Activated naive CD4-positive, alpha-beta T cell treated with anti-CD3 and anti-CD28 coated beads, Interleukin-2, amount 50 U/mL, for 24 hours (primary cell): ENCODE results near the gene TRAP1.
"Not testable (repeated sequence)": the region's sequence is repeated elsewhere in the genome, so short reads cannot be mapped to it uniquely, and the experiment has no call there.

Source experiments
- H3K27ac Mint-ChIP-seq: one replicate; pipeline ENCODE4 v1.8.0; 2021; ENCODE audit warnings: mild to moderate bottlenecking, mixed read lengths
- H3K27me3 Mint-ChIP-seq: one replicate; pipeline ENCODE4 v1.8.0; 2021; ENCODE audit warnings: mixed read lengths
- H3K36me3 Mint-ChIP-seq: one replicate; pipeline ENCODE4 v1.8.0; 2021; ENCODE audit warnings: mixed read lengths
- H3K4me1 Mint-ChIP-seq: one replicate; pipeline ENCODE4 v1.8.0; 2021; ENCODE audit warnings: mixed read lengths
- H3K4me3 Mint-ChIP-seq: one replicate; pipeline ENCODE4 v1.8.0; 2021; ENCODE audit warnings: mild to moderate bottlenecking, mixed read lengths
- H3K9me3 Mint-ChIP-seq: one replicate; pipeline ENCODE4 v1.8.0; 2021; ENCODE audit warnings: mixed read lengths

The TRAP1 gene

DNA sequence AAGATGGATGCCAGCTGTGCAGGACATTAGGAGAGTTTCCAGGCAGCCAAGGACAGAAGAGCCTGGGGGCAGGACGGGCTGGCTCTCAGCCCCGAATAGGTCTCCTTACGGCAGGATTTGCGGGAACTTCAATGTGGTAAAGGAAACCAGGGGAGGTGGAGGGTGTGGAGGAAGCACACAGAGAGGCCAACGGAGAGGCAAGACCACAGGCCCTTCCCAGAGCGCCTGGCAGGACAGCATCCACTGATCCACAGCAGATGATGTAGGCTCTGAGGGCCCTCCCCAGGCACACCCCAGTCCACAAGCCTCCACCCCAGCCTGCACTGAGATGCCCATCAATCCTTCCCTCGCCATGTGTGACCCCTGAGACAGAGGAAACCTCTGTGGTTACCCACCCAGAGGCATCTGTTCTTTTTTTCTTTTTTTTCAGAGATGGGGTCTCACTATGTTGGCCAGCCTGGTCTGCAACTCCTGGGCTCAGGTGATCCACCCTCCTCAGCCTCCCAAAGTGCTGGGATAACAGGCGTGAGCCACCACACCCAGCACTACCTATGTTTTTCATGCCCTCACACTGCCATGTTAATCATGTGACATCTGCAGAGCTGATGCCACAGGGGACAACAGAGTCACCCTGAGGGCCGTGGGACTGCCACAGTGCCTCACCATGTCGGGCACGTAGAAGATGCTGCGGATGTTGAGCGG, 43.5 kb downstream of the TRAP1 start:
- peaks cover 3% of the 10 kb centered on the region for H3K36me3 Mint-ChIP-seq

DNA sequence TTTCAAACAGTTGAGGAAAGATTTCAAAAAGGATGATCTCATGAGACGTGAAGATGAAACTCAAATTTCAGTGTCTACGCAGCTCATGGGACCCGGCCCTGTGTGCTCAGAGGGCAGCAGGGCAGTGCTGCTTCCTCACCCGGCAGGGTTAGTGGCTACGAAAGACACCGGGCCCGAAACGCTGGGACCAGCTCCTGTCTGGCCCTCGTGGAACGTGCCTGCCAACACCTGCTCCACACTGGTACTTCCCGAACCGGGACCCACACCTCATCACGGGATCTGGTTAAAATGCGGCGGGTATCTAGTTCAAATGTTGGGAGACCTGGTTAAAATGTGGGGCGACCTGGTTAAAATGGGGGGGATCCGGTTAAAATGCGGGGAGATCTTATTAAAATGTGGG, 44.1 kb downstream of the TRAP1 start:
- H3K9me3 Mint-ChIP-seq = no peaks in the 10 kb centered on the region
- H3K27me3 Mint-ChIP-seq = no peaks in the 10 kb centered on the region
- H3K4me3 Mint-ChIP-seq = no peak overlapping the region
- no peak overlapping the region for H3K27ac Mint-ChIP-seq
- no peaks in the 10 kb centered on the region for H3K4me1 Mint-ChIP-seq
- H3K36me3 Mint-ChIP-seq = peaks cover 3% of the 10 kb centered on the region

More for the DNA sequence above, 43.5 kb downstream of the TRAP1 start:
- no peaks in the 10 kb centered on the region for H3K27me3 Mint-ChIP-seq
- H3K27ac Mint-ChIP-seq = no peak overlapping the region
- no peak overlapping the region for H3K4me3 Mint-ChIP-seq
- H3K4me1 Mint-ChIP-seq = no peaks in the 10 kb centered on the region
- H3K9me3 Mint-ChIP-seq = no peaks in the 10 kb centered on the region

DNA sequence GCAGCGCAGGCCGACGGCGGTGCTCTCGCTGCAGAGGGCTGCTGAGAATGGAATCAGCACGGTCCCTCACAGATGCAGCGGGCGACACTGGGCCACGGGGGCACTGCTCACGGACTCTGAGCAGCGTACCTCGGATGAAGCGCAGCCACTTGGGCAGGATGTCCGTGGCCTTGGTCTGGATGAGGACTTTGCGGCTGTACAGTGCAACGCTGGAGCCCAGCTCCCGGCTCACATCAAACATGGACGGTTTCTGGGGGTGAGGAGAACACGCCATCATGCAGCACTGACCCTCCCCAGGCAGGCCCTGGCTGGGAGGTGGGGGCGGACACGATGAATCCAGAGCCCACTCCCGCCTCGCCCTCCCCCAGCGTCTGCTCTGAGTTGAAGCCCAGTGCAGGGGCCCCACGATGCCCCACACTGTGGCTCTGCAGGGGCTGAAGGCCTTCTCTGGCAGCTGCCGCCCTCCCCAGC, 44.7 kb downstream of the TRAP1 start:
- Mint-ChIP-seq H3K36me3 (peaks cover 3% of the 10 kb centered on the region), H3K4me1 (no peaks in the 10 kb centered on the region), H3K27ac (no peak overlapping the region), H3K27me3 (no peaks in the 10 kb centered on the region), H3K4me3 (no peak overlapping the region), H3K9me3 (no peaks in the 10 kb centered on the region)

DNA sequence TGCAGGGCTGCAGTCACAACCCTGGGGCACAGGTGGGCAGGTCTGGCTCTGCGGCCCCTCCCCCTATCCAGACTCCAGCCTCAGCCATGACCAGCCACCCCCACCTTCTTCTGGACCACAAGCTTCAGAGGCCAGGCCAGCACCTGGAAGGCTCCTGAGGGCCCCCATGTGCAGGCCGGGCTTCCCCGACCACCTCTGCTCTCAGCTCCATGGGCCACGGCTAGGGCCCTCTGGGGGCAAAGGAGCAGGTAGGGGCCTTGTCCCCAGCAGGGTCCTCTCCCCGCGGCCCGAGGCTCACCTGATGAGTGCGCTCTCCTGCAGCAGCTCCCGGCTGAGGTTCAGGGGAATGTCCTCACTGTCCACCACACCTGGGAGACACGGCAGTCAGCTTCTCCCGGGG, 45.9 kb downstream of the TRAP1 start:
- H3K27me3 Mint-ChIP-seq = no peaks in the 10 kb centered on the region

DNA sequence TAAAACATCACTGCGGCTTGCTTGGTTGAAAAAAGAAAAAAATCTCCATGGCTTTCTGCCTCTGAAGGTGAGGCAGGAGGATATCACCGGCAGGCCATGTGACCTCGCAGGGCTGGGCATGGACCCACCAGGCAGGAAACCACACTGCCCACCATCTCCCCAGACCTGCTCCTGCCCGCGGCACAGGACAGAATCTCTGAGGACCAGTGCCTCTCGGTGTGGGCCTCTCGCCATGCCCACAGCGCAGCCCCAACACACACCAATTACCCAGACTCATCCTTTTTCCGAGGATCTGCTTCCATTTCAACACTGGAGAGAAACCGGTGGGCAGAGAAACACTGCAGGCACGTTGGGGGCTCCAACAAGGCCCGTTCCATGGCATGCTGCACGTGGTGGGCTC, 46.6 kb downstream of the TRAP1 start:
- no peak overlapping the region for H3K27ac Mint-ChIP-seq
- H3K4me1 Mint-ChIP-seq = peaks cover 14% of the 10 kb centered on the region
- no peak overlapping the region for H3K4me3 Mint-ChIP-seq
- H3K36me3 Mint-ChIP-seq = peaks cover 4% of the 10 kb centered on the region
- H3K27me3 Mint-ChIP-seq = no peaks in the 10 kb centered on the region
- no peaks in the 10 kb centered on the region for H3K9me3 Mint-ChIP-seq

More for the DNA sequence above, 45.9 kb downstream of the TRAP1 start:
- no peak overlapping the region for H3K27ac Mint-ChIP-seq
- peaks cover 7% of the 10 kb centered on the region for H3K4me1 Mint-ChIP-seq
- peaks cover 3% of the 10 kb centered on the region for H3K36me3 Mint-ChIP-seq
- H3K4me3 Mint-ChIP-seq = no peak overlapping the region
- H3K9me3 Mint-ChIP-seq = no peaks in the 10 kb centered on the region

DNA sequence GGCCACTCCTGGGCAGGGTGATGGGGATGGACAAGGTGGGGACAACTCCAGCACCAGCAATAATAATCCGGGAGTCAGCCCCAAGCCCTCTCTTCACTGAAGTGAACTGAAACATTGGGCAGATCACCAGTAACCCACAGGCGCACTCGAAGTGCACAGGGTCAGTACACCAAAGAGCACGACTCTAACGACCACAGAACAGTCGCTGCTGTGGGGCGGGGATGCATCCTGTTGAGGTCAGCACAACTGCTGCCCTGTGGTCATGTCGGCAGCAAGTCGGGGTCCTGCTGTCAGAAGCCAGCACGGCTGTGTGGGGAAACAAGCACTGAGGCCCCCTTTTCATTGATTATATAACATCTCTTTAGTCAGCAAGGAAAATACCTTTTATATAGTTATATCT, 48.2 kb downstream of the TRAP1 start:
- peaks cover 10% of the 10 kb centered on the region for H3K36me3 Mint-ChIP-seq
- H3K9me3 Mint-ChIP-seq = no peaks in the 10 kb centered on the region
- no peak overlapping the region for H3K27ac Mint-ChIP-seq
- H3K27me3 Mint-ChIP-seq = no peaks in the 10 kb centered on the region
- H3K4me1 Mint-ChIP-seq = peaks cover 24% of the 10 kb centered on the region
- no peak overlapping the region for H3K4me3 Mint-ChIP-seq

DNA sequence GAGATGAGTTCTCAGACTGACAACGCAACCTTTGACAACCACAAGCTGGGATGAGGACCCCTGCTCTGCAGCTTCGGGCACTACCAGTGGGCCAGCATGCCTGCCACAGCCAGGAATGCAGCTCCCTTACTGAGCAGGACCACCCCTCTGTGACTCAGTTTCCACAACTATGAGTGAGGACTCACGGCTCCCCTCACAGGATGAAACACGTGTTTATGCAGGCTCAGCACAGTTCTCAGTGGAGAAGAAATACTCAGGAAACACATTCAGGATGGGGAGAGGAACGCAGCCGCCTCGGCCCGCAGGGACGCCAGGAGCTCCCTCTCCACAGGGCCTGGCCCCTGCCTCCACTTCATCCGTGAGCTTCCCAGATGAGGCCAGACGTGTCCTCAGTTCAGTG, 48.7 kb downstream of the TRAP1 start:
- Mint-ChIP-seq H3K27ac (no peak overlapping the region), H3K9me3 (no peaks in the 10 kb centered on the region), H3K4me1 (peaks cover 24% of the 10 kb centered on the region), H3K4me3 (no peak overlapping the region), H3K27me3 (no peaks in the 10 kb centered on the region), H3K36me3 (peaks cover 10% of the 10 kb centered on the region)

DNA sequence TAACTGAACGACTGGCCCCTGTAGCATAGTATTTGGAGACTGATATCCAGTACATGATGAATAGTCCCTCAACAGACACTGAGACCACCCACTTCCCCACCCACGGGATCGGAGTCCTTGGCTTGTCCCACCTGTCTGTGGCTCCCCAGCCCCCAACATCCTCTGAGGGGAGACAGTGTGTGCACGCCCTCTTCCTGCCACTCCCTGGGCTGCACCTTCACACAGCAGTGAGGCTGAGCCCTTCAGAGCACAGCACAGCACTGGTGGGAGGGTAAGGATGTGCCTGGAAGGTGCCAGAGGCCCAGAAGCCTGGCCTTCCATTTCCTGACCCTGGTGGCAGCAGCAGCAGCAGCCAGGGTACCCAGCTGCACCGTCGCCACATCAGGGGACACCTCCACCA, 51.8 kb downstream of the TRAP1 start:
- H3K4me1 Mint-ChIP-seq = peaks cover 27% of the 10 kb centered on the region
- H3K9me3 Mint-ChIP-seq = no peaks in the 10 kb centered on the region
- H3K27me3 Mint-ChIP-seq = no peaks in the 10 kb centered on the region
- H3K27ac Mint-ChIP-seq = peak overlapping the region; percentile 65
- H3K36me3 Mint-ChIP-seq = peaks cover 14% of the 10 kb centered on the region
- H3K4me3 Mint-ChIP-seq = no peak overlapping the region

DNA sequence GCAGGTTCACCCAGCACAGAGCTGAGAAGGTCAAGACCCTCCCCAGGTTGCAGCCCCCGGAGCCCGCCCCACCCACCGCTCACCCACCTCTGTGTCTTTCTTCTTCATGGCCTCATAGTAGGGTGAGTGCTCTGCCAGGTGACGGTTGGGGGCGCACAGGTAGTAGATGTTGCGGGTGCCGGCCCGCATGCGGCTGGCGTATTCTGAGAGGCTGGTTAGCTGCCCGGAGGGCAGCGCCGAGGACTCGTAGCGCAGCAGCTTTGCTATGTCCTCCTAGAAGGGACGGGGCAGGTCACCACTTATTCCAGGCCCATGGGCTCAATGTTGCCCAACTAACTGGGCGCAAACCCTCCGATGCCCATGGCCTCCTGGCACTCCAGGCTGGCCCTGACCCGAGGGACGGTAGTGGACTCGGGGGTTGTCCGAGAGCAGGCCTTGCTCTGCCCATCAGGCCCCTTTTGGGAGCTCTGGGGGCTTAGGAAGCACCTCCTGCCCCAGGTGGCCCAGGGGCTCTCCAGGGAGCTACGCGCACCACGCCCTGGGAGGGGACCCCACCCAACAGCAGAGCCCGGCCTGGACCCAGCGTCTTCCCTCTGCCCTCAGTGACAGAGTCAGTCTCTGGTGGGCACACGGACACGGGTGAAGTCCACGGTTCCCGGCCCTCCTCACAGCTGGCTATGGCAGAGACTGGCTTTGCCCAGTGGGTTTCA, 53.0 kb downstream of the TRAP1 start:
- Mint-ChIP-seq H3K36me3 (peaks cover 12% of the 10 kb centered on the region), H3K4me3 (no peak overlapping the region), H3K4me1 (peaks cover 27% of the 10 kb centered on the region), H3K27ac (no peak overlapping the region), H3K9me3 (no peaks in the 10 kb centered on the region), H3K27me3 (no peaks in the 10 kb centered on the region)

DNA sequence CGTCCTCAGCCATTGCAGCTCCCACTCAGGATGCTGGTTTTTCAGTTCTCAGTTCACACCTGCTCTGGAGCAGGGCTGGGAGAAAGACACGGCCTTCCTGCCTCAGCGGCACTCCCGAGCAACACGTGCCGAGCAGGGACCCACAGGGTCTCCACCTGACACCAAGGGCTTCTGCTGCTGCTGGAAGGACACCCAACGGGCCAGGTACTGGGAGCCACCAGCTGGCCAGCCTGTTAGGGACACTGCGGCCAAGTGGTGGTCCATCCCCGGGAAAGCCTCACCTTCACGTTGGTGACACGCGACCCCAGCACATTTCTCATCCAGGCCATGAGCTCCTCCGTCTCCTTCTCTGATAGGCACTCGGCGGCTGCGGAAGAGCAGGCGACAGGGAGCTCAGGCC, 54.7 kb downstream of the TRAP1 start:
- Mint-ChIP-seq H3K9me3 (no peaks in the 10 kb centered on the region), H3K4me1 (peaks cover 27% of the 10 kb centered on the region), H3K27ac (no peak overlapping the region), H3K36me3 (peaks cover 12% of the 10 kb centered on the region), H3K4me3 (no peak overlapping the region), H3K27me3 (no peaks in the 10 kb centered on the region)

DNA sequence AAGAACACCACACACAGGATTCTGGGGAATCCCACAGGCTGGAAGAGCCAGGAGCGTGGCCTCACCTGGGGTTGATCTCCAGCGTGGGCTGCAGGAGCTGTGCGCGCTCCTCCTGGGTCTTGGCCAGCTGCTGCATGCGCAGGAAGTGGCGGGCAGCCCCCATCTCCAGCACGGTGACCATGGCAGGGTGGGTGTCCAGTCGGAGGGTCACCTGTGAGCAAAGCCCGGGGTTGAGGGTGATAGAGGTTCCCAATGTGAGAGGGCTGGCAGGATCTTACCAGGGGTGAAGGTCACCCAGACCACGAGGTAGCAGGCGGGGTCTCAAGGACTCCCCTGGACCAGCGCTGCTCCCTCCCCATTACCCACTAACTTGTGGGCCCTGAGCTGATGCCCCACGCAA, 55.4 kb downstream of the TRAP1 start:
- Mint-ChIP-seq H3K27ac (no peak overlapping the region), H3K4me1 (peaks cover 29% of the 10 kb centered on the region), H3K27me3 (no peaks in the 10 kb centered on the region), H3K4me3 (no peak overlapping the region), H3K9me3 (no peaks in the 10 kb centered on the region), H3K36me3 (peaks cover 13% of the 10 kb centered on the region)

DNA sequence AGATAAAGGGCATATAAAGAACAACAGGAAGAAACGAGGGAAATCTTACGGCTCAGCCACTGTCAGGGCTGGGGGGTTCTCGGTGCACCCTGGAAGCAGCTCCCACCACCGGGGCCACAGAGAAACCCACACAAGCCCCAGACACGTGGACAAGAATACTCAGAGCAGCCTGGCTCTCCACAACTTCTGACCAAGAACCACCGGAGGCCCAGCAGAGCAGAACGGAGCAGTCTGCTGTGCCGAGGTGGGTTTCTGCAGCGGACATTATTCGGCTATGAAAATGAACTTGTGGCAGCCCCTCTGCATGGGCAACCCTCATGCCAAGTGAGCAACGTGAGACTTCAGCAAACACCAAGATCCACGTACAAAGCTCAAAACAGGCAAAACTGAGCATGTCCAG, 56.0 kb downstream of the TRAP1 start:
- Mint-ChIP-seq H3K4me1 (peaks cover 23% of the 10 kb centered on the region), H3K27ac (peak overlapping the region; percentile 52)

DNA sequence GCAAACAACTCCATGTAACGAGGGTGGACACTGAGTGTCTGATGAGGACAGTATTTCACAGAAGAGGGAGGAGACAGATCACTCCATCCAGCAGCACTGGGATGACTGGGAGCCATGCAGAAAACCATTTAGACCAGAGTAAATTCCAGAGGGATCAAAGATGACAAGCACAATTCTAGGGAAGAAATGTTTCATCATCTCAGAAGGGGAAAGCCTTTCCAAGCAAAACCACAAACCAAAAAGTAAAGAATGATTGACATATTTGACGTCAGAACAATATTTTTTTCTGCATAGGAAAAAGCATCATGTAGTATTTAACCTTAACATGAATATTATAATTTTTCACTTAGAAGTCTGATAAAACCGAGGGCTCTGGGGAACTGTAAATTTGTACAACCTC, 58.1 kb downstream of the TRAP1 start:
- peaks cover 6% of the 10 kb centered on the region for H3K36me3 Mint-ChIP-seq
- H3K9me3 Mint-ChIP-seq = no peaks in the 10 kb centered on the region
- H3K4me3 Mint-ChIP-seq = no peak overlapping the region
- no peaks in the 10 kb centered on the region for H3K27me3 Mint-ChIP-seq
- peaks cover 8% of the 10 kb centered on the region for H3K4me1 Mint-ChIP-seq
- peak overlapping the region; percentile 25 for H3K27ac Mint-ChIP-seq

More for the DNA sequence above, 56.0 kb downstream of the TRAP1 start:
- Mint-ChIP-seq H3K4me3 (no peak overlapping the region), H3K36me3 (peaks cover 13% of the 10 kb centered on the region), H3K27me3 (no peaks in the 10 kb centered on the region), H3K9me3 (no peaks in the 10 kb centered on the region)

DNA sequence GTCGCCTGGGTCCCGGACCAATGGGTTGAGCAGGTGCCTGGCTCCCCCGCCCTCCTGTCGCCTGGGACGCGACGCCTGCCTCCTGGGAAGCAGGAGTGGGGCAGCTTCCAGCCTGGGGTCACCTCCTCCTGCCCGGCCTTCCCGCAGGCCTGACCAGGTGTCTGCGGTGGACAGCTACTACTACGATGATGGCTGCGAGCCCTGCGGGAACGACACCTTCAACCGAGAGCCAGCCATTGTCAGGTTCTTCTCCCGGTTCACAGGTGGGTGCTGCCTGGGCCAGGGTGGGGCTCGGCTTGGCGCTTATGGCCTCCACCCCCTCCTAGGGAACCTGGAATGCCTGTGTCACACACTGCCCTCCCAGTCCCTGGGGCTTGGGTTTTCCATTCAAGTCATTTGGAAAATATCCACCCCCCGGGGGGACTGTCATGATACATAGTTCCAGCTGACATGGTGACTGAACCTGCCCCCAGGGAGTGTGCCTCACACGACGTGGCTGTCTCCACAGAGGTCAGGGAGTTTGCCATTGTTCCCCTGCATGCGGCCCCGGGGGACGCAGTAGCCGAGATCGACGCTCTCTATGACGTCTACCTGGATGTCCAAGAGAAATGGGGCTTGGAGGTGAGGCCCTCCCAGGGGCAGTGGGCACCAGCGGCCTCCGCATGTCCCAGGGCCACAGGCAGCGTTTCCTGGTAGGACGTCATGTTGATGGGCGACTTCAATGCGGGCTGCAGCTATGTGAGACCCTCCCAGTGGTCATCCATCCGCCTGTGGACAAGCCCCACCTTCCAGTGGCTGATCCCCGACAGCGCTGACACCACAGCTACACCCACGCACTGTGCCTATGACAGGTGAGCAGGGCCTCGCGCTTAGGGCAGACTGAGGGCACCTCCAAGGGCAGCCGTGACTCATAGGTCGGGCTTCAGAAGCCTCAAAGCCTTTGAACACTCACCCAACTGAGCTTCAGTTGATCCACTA, 60.5 kb downstream of the TRAP1 start:
- Mint-ChIP-seq H3K4me1 (peaks cover 10% of the 10 kb centered on the region), H3K36me3 (peaks cover 6% of the 10 kb centered on the region), H3K27ac (no peak overlapping the region), H3K4me3 (no peak overlapping the region), H3K9me3 (no peaks in the 10 kb centered on the region), H3K27me3 (no peaks in the 10 kb centered on the region)

DNA sequence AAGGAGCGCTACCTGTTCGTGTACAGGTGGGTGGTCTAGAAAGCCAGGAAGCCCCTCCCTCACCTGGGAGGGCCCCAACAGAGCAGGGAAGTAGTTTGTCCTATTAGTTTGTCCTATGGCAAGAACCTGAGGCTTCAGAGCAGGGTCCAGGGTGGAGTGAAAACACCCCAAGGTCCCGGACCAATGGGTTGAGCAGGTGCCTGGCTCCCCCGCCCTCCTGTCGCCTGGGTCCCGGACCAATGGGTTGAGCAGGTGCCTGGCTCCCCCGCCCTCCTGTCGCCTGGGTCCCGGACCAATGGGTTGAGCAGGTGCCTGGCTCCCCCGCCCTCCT, 61.2 kb downstream of the TRAP1 start:
- not testable (repeated sequence) for H3K9me3 Mint-ChIP-seq, H3K4me3 Mint-ChIP-seq, H3K36me3 Mint-ChIP-seq, H3K27me3 Mint-ChIP-seq, H3K4me1 Mint-ChIP-seq, H3K27ac Mint-ChIP-seq
